Chondrocyte (in vitro differentiated cells): ENCODE data around the gene CRPPA. TPM values are rescaled to one million over a fixed set of nuclear protein-coding genes. Genes with fewer than 3 reads are reported as not detected.
A peak's percentile ranks its signal among the peaks of the same experiment; 100 is the strongest.

Experiments used
- DNase-seq: peaks from one replicate; pipeline ENCODE4 v3.0.0; 2021; ENCODE audit warnings: mixed read lengths, low spot score
- H3K27ac Mint-ChIP-seq: one replicate; pipeline ENCODE4 v1.8.0; 2021; ENCODE audit warnings: mild to moderate bottlenecking, moderate library complexity, mixed read lengths; ENCODE audit not compliant: unreplicated experiment
- H3K27me3 Mint-ChIP-seq: 2 replicates; pipeline ENCODE4 v1.8.0; 2021; ENCODE audit warnings: low read depth, mixed read lengths
- H3K36me3 Mint-ChIP-seq: 2 replicates; pipeline ENCODE4 v1.8.0; 2021; ENCODE audit warnings: low read depth, mixed read lengths
- H3K4me1 Mint-ChIP-seq: 2 replicates; pipeline ENCODE4 v1.8.0; 2021; ENCODE audit warnings: low read depth, mild to moderate bottlenecking, mixed read lengths
- H3K4me3 Mint-ChIP-seq: one replicate; pipeline ENCODE4 v1.8.0; 2021; ENCODE audit warnings: mild to moderate bottlenecking, moderate library complexity, mixed read lengths; ENCODE audit not compliant: unreplicated experiment
- H3K9me3 Mint-ChIP-seq: 2 replicates; pipeline ENCODE4 v1.8.0; 2021; ENCODE audit warnings: low read depth, mixed read lengths
- long read RNA-seq: library from polyadenylated mRNA; stranded (forward); transcript quantifications from one replicate; pipeline ENCODE4 v2.0.0, GENCODE V29; 2021
- total RNA-seq: library from RNA; stranded (reverse); gene quantifications from 3 replicates; pipeline ENCODE4 v1.2.1, GENCODE V29; 2021
- TF ChIP-seq, protein P1 (sequence below): fragments of 200-600 bp; sonication (generic); IDR thresholded peaks from 2 replicates; pipeline ENCODE4 v1.5.0; 2021; ENCODE audit warnings: antibody characterized with exemption, mild to moderate bottlenecking, moderate library complexity

Gene CRPPA
- total RNA-seq: 4.9 to 5.8 TPM (median 5.2 TPM) in 3 replicates
- long read RNA-seq, full-length matches to known transcripts: 5 of 8 reads
- long read RNA-seq, partial matches to known transcripts: 0 of 8 reads
- long read RNA-seq, other reads (novel, unspliced or antisense): 3 of 8 reads

DNA sequence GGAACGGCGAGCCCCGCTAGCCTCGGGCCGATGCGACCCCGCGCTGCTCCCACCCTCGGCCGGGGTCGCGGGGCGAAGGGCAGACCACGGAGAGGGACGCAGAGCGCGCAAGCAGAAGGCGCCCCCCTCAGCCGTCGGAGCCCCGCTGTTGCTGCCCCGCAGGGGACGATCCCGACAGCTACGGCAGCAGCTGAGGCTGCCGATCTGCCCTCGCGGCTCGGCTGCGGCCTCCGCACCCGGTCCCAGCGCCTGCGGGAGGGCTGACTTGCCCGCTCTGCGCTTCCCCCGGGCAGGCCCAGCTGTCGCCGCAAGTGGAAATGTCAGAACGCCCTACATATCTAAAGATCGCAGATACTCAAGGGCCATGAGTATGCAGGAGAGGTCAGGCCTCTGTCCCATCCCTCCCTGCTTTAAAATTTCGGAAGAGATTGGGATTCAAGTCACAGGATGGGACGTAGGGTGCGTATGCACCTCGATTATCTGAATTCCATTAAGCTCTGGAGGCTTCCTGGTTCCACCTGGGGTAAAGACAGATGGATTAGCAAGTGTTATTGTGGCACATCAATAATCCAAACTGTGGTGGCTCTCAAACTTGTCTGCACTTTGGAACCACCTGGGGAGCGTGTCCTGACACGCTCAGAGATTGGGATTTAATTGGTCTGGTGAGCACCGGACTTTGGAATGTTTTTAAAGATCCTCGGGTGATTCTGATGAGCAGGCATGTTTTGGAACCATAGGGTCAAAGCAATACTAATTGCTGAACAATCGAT is at the start of gene CRPPA:
TSS of gene CRPPA (minus strand) at position 206 of the 770 bp plus-strand sequence. CDS start 216 bp downstream, outside the sequence.
- TF ChIP-seq, protein P1, sequence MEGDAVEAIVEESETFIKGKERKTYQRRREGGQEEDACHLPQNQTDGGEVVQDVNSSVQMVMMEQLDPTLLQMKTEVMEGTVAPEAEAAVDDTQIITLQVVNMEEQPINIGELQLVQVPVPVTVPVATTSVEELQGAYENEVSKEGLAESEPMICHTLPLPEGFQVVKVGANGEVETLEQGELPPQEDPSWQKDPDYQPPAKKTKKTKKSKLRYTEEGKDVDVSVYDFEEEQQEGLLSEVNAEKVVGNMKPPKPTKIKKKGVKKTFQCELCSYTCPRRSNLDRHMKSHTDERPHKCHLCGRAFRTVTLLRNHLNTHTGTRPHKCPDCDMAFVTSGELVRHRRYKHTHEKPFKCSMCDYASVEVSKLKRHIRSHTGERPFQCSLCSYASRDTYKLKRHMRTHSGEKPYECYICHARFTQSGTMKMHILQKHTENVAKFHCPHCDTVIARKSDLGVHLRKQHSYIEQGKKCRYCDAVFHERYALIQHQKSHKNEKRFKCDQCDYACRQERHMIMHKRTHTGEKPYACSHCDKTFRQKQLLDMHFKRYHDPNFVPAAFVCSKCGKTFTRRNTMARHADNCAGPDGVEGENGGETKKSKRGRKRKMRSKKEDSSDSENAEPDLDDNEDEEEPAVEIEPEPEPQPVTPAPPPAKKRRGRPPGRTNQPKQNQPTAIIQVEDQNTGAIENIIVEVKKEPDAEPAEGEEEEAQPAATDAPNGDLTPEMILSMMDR: no peak
- peak within 1 kb of the TSS; percentile 99 for H3K27ac Mint-ChIP-seq
- H3K4me3 Mint-ChIP-seq: peak within 1 kb of the TSS; percentile 93
- H3K4me1 Mint-ChIP-seq: peaks cover 38% of the 10 kb centered on the region
- peaks cover 3% of the 10 kb centered on the region for H3K9me3 Mint-ChIP-seq
- H3K36me3 Mint-ChIP-seq: peaks cover 1% of the 10 kb centered on the region
- DNase-seq: no peak
- H3K27me3 Mint-ChIP-seq: no peaks in the 10 kb centered on the region

- TF ChIP-seq, protein P1: no peak
- H3K27me3 Mint-ChIP-seq: no peaks in the 10 kb centered on the region
- no peak within 1 kb of the TSS for H3K27ac Mint-ChIP-seq
- H3K36me3 Mint-ChIP-seq: no peaks in the 10 kb centered on the region
- DNase-seq: no peak
- H3K9me3 Mint-ChIP-seq: no peaks in the 10 kb centered on the region
- H3K4me1 Mint-ChIP-seq: peaks cover 28% of the 10 kb centered on the region
- H3K4me3 Mint-ChIP-seq: peak within 1 kb of the TSS; percentile 70
These were observed 44.4 kb upstream of the CRPPA start, which contains the start of gene SOSTDC1 for GRCh38 chr7:16465469-16466361. Gene SOSTDC1 (minus strand): TSS chr7:16465738. CDS start chr7:16465668, 70 bp downstream.

- Mint-ChIP-seq H3K27ac (no peak overlapping the region), H3K4me3 (no peak overlapping the region), H3K4me1 (peaks cover 28% of the 10 kb centered on the region), H3K27me3 (no peaks in the 10 kb centered on the region), H3K9me3 (no peaks in the 10 kb centered on the region), H3K36me3 (no peaks in the 10 kb centered on the region)
- no peak for DNase-seq
- TF ChIP-seq, protein P1: no peak
These were observed 42.8 kb upstream of the CRPPA start for GRCh38 chr7:16463949-16464715.

DNA sequence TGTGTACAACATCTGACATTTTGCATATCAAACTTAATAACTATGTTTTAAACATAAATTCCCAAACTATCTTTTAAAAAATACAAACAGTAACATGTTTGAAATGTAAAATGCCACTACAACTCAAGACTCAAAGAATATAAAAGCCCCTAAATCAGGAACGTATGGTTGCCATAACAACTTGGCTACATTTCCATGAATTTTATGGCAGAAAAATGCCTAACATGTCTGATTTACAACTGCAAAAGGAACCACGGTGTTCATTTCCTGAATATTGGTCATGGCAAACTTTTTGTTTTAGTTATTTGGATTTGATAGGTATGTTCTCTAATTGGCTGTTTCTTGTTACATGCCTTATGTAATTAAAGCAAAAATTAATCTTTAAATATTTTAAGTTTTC is 42.2 kb upstream of the CRPPA start:
- no peak overlapping the region for H3K27ac Mint-ChIP-seq
- H3K4me1 Mint-ChIP-seq: peaks cover 28% of the 10 kb centered on the region
- no peak overlapping the region for H3K4me3 Mint-ChIP-seq
- H3K27me3 Mint-ChIP-seq: no peaks in the 10 kb centered on the region
- TF ChIP-seq, protein P1: no peak
- no peaks in the 10 kb centered on the region for H3K9me3 Mint-ChIP-seq
- DNase-seq: no peak
- H3K36me3 Mint-ChIP-seq: no peaks in the 10 kb centered on the region
